ENCODE results near the gene DLAT. TPM values are rescaled to one million over a fixed set of nuclear protein-coding genes. Genes with fewer than 3 reads are reported as not detected.

Gene DLAT
- total and polyA plus RNA-seq, 4 experiments from 2014 or later = 19.4 to 33.4 (median 24.6) TPM

GRCh38 chr11:112049777-112050176, 24.6 kb downstream of the DLAT start:
- Mint-ChIP-seq H3K4me1 (peaks cover 6 to 10% (median 8%) of the 10 kb centered on the region in 4 donors), H3K27ac (peak overlapping the region in 1 of 7 donors; percentile 70), H3K4me3 (no peak overlapping the region), H3K27me3 (no peaks in the 10 kb centered on the region), H3K9me3 (no peaks in the 10 kb centered on the region), H3K36me3 (peaks cover 68 to 83% of the 10 kb centered on the region in 2 donors)
- H3K4me3 ChIP-seq (ENCODE audit: low read length in 2 of 2) = no peak overlapping the region
- H3K27me3 ChIP-seq (ENCODE audit: insufficient read depth, low read length) = no peaks in the 10 kb centered on the region
- CTCF ChIA-PET (ENCODE audit: partially characterized antibody) = no interaction called here
- POLR2A ChIA-PET (ENCODE audit: partially characterized antibody) = no interaction called here
- no peaks in the 10 kb centered on the region for H3K9me3 ChIP-seq (ENCODE audit: control insufficient read depth in 1 of 2, low read length in 2 of 2)
- H3K27ac ChIP-seq (ENCODE audit: low read depth, low read length) = no peak overlapping the region
- no peak for DNase-seq
- H3K4me1 ChIP-seq (ENCODE audit: insufficient read depth, low read length) = no peaks in the 10 kb centered on the region
- peaks cover 27% of the 10 kb centered on the region for H3K36me3 ChIP-seq (ENCODE audit: insufficient read depth, low read length)
- intact Hi-C loops (cut with micrococcal nuclease) = loop anchor here (10.0 kb wide), 1 partner anchor 65 kb away; no protein-coding TSS in a partner anchor

GRCh38 chr11:112050721-112051120, 25.5 kb downstream of the DLAT start:
- POLR2A ChIA-PET (ENCODE audit: partially characterized antibody) = interaction anchor here (0.6 kb wide), 1 partner anchor 744 kb away, joined by 3 read pairs; no protein-coding TSS in a partner anchor
- no peak overlapping the region for H3K4me3 Mint-ChIP-seq
- Histone ChIP-seq H3K27me3 (ENCODE audit: insufficient read depth, low read length) (no peaks in the 10 kb centered on the region), H3K9me3 (ENCODE audit: control insufficient read depth in 1 of 2, low read length in 2 of 2) (no peaks in the 10 kb centered on the region), H3K4me3 (ENCODE audit: low read length in 2 of 2) (no peak overlapping the region), H3K4me1 (ENCODE audit: insufficient read depth, low read length) (no peaks in the 10 kb centered on the region), H3K27ac (ENCODE audit: low read depth, low read length) (no peak overlapping the region), H3K36me3 (ENCODE audit: insufficient read depth, low read length) (peaks cover 29% of the 10 kb centered on the region)
- no peak for DNase-seq
- H3K4me1 Mint-ChIP-seq = peaks cover 6 to 10% (median 8%) of the 10 kb centered on the region in 4 donors
- no peaks in the 10 kb centered on the region for H3K27me3 Mint-ChIP-seq
- CTCF ChIA-PET (ENCODE audit: partially characterized antibody) = no interaction called here
- intact Hi-C loops (cut with micrococcal nuclease) = loop anchor here (10.0 kb wide), 1 partner anchor 64 kb away; no protein-coding TSS in a partner anchor
- H3K9me3 Mint-ChIP-seq = no peaks in the 10 kb centered on the region
- peak overlapping the region in 1 of 7 donors; percentile 32 for H3K27ac Mint-ChIP-seq
- peaks cover 64 to 79% of the 10 kb centered on the region in 2 donors for H3K36me3 Mint-ChIP-seq

GRCh38 chr11:112051768-112052167, 26.6 kb downstream of the DLAT start:
- Mint-ChIP-seq H3K9me3 (no peaks in the 10 kb centered on the region), H3K36me3 (peaks cover 59 to 76% of the 10 kb centered on the region in 2 donors), H3K27ac (peak overlapping the region in 1 of 7 donors; percentile 22), H3K4me3 (no peak overlapping the region), H3K4me1 (peaks cover 6 to 10% (median 8%) of the 10 kb centered on the region in 4 donors), H3K27me3 (no peaks in the 10 kb centered on the region)
- Histone ChIP-seq H3K27ac (ENCODE audit: low read depth, low read length) (no peak overlapping the region), H3K4me3 (ENCODE audit: low read length in 2 of 2) (no peak overlapping the region), H3K4me1 (ENCODE audit: insufficient read depth, low read length) (no peaks in the 10 kb centered on the region), H3K36me3 (ENCODE audit: insufficient read depth, low read length) (peaks cover 29% of the 10 kb centered on the region), H3K27me3 (ENCODE audit: insufficient read depth, low read length) (no peaks in the 10 kb centered on the region), H3K9me3 (ENCODE audit: control insufficient read depth in 1 of 2, low read length in 2 of 2) (no peaks in the 10 kb centered on the region)
- POLR2A ChIA-PET (ENCODE audit: partially characterized antibody) = no interaction called here
- intact Hi-C loops (cut with micrococcal nuclease) = loop anchor here (10.0 kb wide), 1 partner anchor 63 kb away; no protein-coding TSS in a partner anchor
- DNase-seq = no peak
- CTCF ChIA-PET (ENCODE audit: partially characterized antibody) = interaction anchor here (1.2 kb wide), 1 partner anchor 114 kb away, joined by 3 read pairs; no protein-coding TSS in a partner anchor

- Histone ChIP-seq H3K27me3 (ENCODE audit: insufficient read depth, low read length) (no peaks in the 10 kb centered on the region), H3K9me3 (ENCODE audit: control insufficient read depth in 1 of 2, low read length in 2 of 2) (no peaks in the 10 kb centered on the region), H3K36me3 (ENCODE audit: insufficient read depth, low read length) (peaks cover 37% of the 10 kb centered on the region), H3K27ac (ENCODE audit: low read depth, low read length) (no peak overlapping the region), H3K4me1 (ENCODE audit: insufficient read depth, low read length) (no peaks in the 10 kb centered on the region), H3K4me3 (ENCODE audit: low read length in 2 of 2) (no peak overlapping the region)
- CTCF ChIA-PET (ENCODE audit: partially characterized antibody) = no interaction called here
- Mint-ChIP-seq H3K4me3 (no peak overlapping the region), H3K27ac (peak overlapping the region in 1 of 7 donors; percentile 70), H3K4me1 (peaks cover 0 to 2% (median 0%) of the 10 kb centered on the region in 4 donors), H3K9me3 (no peaks in the 10 kb centered on the region), H3K36me3 (peaks cover 50 to 58% of the 10 kb centered on the region in 2 donors), H3K27me3 (no peaks in the 10 kb centered on the region)
- intact Hi-C loops (cut with micrococcal nuclease) = loop anchor here (10.0 kb wide), 1 partner anchor 58 kb away; no protein-coding TSS in a partner anchor
- DNase-seq = no peak
- POLR2A ChIA-PET (ENCODE audit: partially characterized antibody) = interaction anchor here (1.2 kb wide), 1 partner anchor 31 kb away, joined by 3 read pairs; no protein-coding TSS in a partner anchor
Measured at GRCh38 chr11:112057170-112057569, 32.0 kb downstream of the DLAT start.

- peaks cover 51 to 60% of the 10 kb centered on the region in 2 donors for H3K36me3 Mint-ChIP-seq
- ChIA-PET CTCF (ENCODE audit: partially characterized antibody) (no interaction called here), POLR2A (ENCODE audit: partially characterized antibody) (no interaction called here)
- no peak overlapping the region for H3K4me3 Mint-ChIP-seq
- H3K27me3 Mint-ChIP-seq = no peaks in the 10 kb centered on the region
- peaks cover 0 to 2% (median 0%) of the 10 kb centered on the region in 4 donors for H3K4me1 Mint-ChIP-seq
- Histone ChIP-seq H3K27me3 (ENCODE audit: insufficient read depth, low read length) (no peaks in the 10 kb centered on the region), H3K4me3 (ENCODE audit: low read length in 2 of 2) (no peak overlapping the region), H3K4me1 (ENCODE audit: insufficient read depth, low read length) (no peaks in the 10 kb centered on the region), H3K9me3 (ENCODE audit: control insufficient read depth in 1 of 2, low read length in 2 of 2) (no peaks in the 10 kb centered on the region), H3K36me3 (ENCODE audit: insufficient read depth, low read length) (peaks cover 37% of the 10 kb centered on the region), H3K27ac (ENCODE audit: low read depth, low read length) (no peak overlapping the region)
- DNase-seq = no peak
- intact Hi-C loops (cut with micrococcal nuclease) = loop anchor here (10.0 kb wide), 1 partner anchor 57 kb away; no protein-coding TSS in a partner anchor
- no peak overlapping the region for H3K27ac Mint-ChIP-seq
- no peaks in the 10 kb centered on the region for H3K9me3 Mint-ChIP-seq
Measured at GRCh38 chr11:112058103-112058502, 32.9 kb downstream of the DLAT start.

- H3K36me3 Mint-ChIP-seq = peaks cover 27 to 29% of the 10 kb centered on the region in 2 donors
- no peaks in the 10 kb centered on the region for H3K27me3 Mint-ChIP-seq
- Histone ChIP-seq H3K27ac (ENCODE audit: low read depth, low read length) (no peak overlapping the region), H3K4me1 (ENCODE audit: insufficient read depth, low read length) (no peaks in the 10 kb centered on the region), H3K27me3 (ENCODE audit: insufficient read depth, low read length) (no peaks in the 10 kb centered on the region), H3K36me3 (ENCODE audit: insufficient read depth, low read length) (peaks cover 19% of the 10 kb centered on the region), H3K4me3 (ENCODE audit: low read length in 2 of 2) (no peak overlapping the region), H3K9me3 (ENCODE audit: control insufficient read depth in 1 of 2, low read length in 2 of 2) (no peaks in the 10 kb centered on the region)
- intact Hi-C loops (cut with micrococcal nuclease) = no loop called here
- ChIA-PET CTCF (ENCODE audit: partially characterized antibody) (no interaction called here), POLR2A (ENCODE audit: partially characterized antibody) (no interaction called here)
- H3K27ac Mint-ChIP-seq = no peak overlapping the region
- no peaks in the 10 kb centered on the region for H3K4me1 Mint-ChIP-seq
- no peaks in the 10 kb centered on the region for H3K9me3 Mint-ChIP-seq
- H3K4me3 Mint-ChIP-seq = no peak overlapping the region
- no peak for DNase-seq
Measured at GRCh38 chr11:112062923-112063322, 37.7 kb downstream of the DLAT start.

DNA sequence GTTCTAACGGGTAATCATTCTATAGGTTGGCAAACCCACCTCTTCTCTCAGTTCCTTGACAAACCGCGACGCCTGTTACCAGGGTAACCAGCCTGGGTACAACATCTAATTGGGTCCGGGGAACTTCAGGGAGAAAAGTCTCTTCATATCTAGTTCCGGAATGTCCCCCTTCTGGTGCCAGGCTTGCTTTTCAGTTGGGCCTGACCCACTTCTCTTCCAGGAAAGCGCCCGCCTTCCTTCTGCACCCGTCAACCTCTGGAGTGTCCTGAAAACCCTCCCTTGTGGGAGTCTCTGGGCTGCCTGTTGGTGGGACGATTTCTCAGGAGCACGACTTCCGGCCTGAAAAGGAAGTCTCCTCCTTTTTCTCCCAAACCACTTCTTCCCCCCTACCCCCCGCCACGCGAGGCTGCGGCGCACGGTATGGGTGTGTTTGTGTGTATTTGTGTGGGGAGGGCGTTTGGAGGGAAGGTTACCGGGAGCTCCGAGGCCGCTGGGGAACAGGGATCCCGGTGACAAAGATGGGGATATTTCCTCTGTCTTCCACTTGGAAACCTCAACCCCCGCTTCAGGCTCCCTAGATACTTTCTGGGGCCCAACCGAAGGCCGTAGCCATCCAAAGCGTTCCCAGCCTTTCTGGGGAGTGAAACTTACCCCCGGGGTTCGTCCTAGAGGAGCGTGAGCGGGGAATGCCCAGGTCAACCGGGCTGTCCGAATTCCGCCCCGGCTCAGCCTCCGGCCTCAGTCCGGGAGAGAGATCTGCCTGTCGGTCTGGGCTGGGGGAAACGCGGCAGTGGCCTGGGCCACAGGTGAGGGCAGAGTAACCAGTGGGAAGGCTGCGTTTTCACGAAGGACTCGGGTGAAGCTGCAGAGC, 49.0 kb downstream of the DLAT start, which contains the start of the genes NKAPD1 and PIH1D2:
NKAPD1 (plus strand) TSS at position 359 of the 871 bp plus-strand sequence. CDS start 1,276 bp downstream, outside the sequence.
PIH1D2 (minus strand) TSS at position 77 of the 871 bp plus-strand sequence. CDS start 843 bp downstream, outside the sequence.
- ChIA-PET POLR2A (ENCODE audit: partially characterized antibody) (interaction anchor here (1.0 to 4.0 kb wide), 3 partner anchors 12 to 147 kb away, joined by 3 to 18 read pairs (median 5); partner anchors contain the start of genes SDHD and TIMM8B), CTCF (ENCODE audit: partially characterized antibody) (interaction anchor here (0.9 to 1.6 kb wide), 5 partner anchors 10 to 147 kb away, joined by 3 to 4 read pairs (median 3); no protein-coding TSS in a partner anchor)
- H3K27me3 ChIP-seq (ENCODE audit: insufficient read depth, low read length) = no peaks in the 10 kb centered on the region
- peaks cover 0 to 4% (median 0%) of the 10 kb centered on the region in 8 donors for H3K9me3 Mint-ChIP-seq
- DNase-seq = peak; percentile 85 to 90 (median 86)
- peaks cover 12 to 33% of the 10 kb centered on the region in 2 donors for H3K36me3 Mint-ChIP-seq
- no peaks in the 10 kb centered on the region for H3K9me3 ChIP-seq (ENCODE audit: control insufficient read depth in 1 of 2, low read length in 2 of 2)
- peak within 1 kb of the TSS; percentile 96 to 97 for H3K4me3 ChIP-seq (ENCODE audit: low read length in 2 of 2)
- peaks cover 6 to 8% of the 10 kb centered on the region in 2 donors for H3K27me3 Mint-ChIP-seq
- intact Hi-C loops (cut with micrococcal nuclease) = loop anchor here (1.0 to 2.0 kb wide), 4 partner anchors 12 to 195 kb away; partner anchors contain the start of genes CFAP68, DLAT, FDXACB1 and SDHD
- peak within 1 kb of the TSS; percentile 79 to 98 (median 96) for H3K27ac Mint-ChIP-seq
- peaks cover 26% of the 10 kb centered on the region for H3K36me3 ChIP-seq (ENCODE audit: insufficient read depth, low read length)
- peaks cover 26 to 36% (median 30%) of the 10 kb centered on the region in 4 donors for H3K4me1 Mint-ChIP-seq
- H3K4me3 Mint-ChIP-seq = peak within 1 kb of the TSS; percentile 85 to 97 (median 94)
- peak within 1 kb of the TSS; percentile 80 for H3K27ac ChIP-seq (ENCODE audit: low read depth, low read length)
- H3K4me1 ChIP-seq (ENCODE audit: insufficient read depth, low read length) = peaks cover 23% of the 10 kb centered on the region

All from CD4-positive, alpha-beta memory T cell (primary cell).